Activated B cell treated with CpG ODN at 0.5 μM for 24 hours (primary cell): Measurements from ENCODE around the gene BEX3. TPM values are rescaled to one million over a fixed set of nuclear protein-coding genes. Genes with fewer than 3 reads are reported as not detected.
"Not testable (repeated sequence)": the region's sequence is repeated elsewhere in the genome, so short reads cannot be mapped to it uniquely, and the experiment has no call there.

Source experiments
- ATAC-seq: fragments of 200-7000 bp; cut with Tn5 transposase; one replicate; pipeline ENCODE4 v1.10.0; 2021; ENCODE audit warnings: low read depth, mild to moderate bottlenecking, moderate library complexity
- CTCF ChIA-PET: fragments of 350-600 bp; sonication (Branson Sonifier 250); formaldehyde crosslinking; loops from one replicate; lab custom pipeline; 2021; ENCODE audit warnings: antibody characterized with exemption; lab: Charles Lee
- POLR2A ChIA-PET: fragments of 350-600 bp; sonication (Branson Sonifier 250); formaldehyde crosslinking; loops from one replicate; lab custom pipeline; 2021; ENCODE audit warnings: antibody characterized with exemption; lab: Charles Lee
- DNase-seq: peaks from one replicate; pipeline ENCODE4 v3.0.0; 2022
- H3K27ac Mint-ChIP-seq: one replicate; pipeline ENCODE4 v1.8.0; 2020; ENCODE audit warnings: mixed read lengths
- H3K27me3 Mint-ChIP-seq: one replicate; pipeline ENCODE4 v1.8.0; 2021; ENCODE audit warnings: mixed read lengths
- H3K36me3 Mint-ChIP-seq: one replicate; pipeline ENCODE4 v1.8.0; 2021; ENCODE audit warnings: low read depth, mixed read lengths
- H3K4me1 Mint-ChIP-seq: one replicate; pipeline ENCODE4 v1.8.0; 2021; ENCODE audit warnings: mixed read lengths
- H3K4me3 Mint-ChIP-seq: one replicate; pipeline ENCODE4 v1.8.0; 2020; ENCODE audit warnings: mild to moderate bottlenecking, mixed read lengths
- H3K9me3 Mint-ChIP-seq: one replicate; pipeline ENCODE4 v1.8.0; 2020; ENCODE audit warnings: mixed read lengths
- intact Hi-C: fragments of 100-400 bp; cut with micrococcal nuclease; formaldehyde crosslinking; loops from one replicate; pipeline ENCODE4 v1.15.1; 2024
- total RNA-seq: library from RNA; stranded (reverse); gene quantifications from 2 replicates; pipeline ENCODE4 v1.2.3, GENCODE V29; 2022
- TF ChIP-seq, protein P1 (sequence below): fragments of 200-600 bp; IDR thresholded peaks from one replicate; pipeline ENCODE4 v1.8.0; 2022; ENCODE audit warnings: antibody characterized with exemption, mild to moderate bottlenecking

Gene BEX3
- total RNA-seq, 1 donor from 2014 or later, result 0.42 TPM

DNA sequence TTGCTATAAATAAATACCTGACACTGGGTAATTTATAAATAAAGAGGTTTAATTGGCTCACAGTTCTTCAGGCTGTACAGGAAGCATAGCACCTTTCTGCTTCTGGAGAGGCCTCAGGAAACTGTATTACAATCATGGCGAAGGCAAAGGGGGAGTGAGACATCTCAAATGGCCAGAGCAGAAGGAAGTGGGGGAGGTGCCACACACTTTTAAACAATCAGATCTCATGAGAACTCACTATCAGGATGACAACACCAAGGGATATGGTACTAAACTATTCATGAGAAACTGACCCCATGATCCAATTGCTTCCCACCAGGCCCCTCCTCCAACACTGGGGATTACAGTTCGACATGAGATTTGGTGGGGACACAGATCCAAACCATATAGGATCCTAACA, 31.7 kb upstream of the BEX3 start:
- ChIA-PET POLR2A (no interaction called here), CTCF (no interaction called here)
- no peak overlapping the region for H3K27ac Mint-ChIP-seq
- no peaks in the 10 kb centered on the region for H3K9me3 Mint-ChIP-seq
- no peaks in the 10 kb centered on the region for H3K4me1 Mint-ChIP-seq
- intact Hi-C loops, result no loop called here
- H3K36me3 Mint-ChIP-seq, result no peaks in the 10 kb centered on the region
- H3K4me3 Mint-ChIP-seq, result no peak overlapping the region
- TF ChIP-seq, protein P1, sequence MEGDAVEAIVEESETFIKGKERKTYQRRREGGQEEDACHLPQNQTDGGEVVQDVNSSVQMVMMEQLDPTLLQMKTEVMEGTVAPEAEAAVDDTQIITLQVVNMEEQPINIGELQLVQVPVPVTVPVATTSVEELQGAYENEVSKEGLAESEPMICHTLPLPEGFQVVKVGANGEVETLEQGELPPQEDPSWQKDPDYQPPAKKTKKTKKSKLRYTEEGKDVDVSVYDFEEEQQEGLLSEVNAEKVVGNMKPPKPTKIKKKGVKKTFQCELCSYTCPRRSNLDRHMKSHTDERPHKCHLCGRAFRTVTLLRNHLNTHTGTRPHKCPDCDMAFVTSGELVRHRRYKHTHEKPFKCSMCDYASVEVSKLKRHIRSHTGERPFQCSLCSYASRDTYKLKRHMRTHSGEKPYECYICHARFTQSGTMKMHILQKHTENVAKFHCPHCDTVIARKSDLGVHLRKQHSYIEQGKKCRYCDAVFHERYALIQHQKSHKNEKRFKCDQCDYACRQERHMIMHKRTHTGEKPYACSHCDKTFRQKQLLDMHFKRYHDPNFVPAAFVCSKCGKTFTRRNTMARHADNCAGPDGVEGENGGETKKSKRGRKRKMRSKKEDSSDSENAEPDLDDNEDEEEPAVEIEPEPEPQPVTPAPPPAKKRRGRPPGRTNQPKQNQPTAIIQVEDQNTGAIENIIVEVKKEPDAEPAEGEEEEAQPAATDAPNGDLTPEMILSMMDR, result no peak
- ATAC-seq, result no peak
- DNase-seq, result no peak
- peaks cover 5% of the 10 kb centered on the region for H3K27me3 Mint-ChIP-seq

DNA sequence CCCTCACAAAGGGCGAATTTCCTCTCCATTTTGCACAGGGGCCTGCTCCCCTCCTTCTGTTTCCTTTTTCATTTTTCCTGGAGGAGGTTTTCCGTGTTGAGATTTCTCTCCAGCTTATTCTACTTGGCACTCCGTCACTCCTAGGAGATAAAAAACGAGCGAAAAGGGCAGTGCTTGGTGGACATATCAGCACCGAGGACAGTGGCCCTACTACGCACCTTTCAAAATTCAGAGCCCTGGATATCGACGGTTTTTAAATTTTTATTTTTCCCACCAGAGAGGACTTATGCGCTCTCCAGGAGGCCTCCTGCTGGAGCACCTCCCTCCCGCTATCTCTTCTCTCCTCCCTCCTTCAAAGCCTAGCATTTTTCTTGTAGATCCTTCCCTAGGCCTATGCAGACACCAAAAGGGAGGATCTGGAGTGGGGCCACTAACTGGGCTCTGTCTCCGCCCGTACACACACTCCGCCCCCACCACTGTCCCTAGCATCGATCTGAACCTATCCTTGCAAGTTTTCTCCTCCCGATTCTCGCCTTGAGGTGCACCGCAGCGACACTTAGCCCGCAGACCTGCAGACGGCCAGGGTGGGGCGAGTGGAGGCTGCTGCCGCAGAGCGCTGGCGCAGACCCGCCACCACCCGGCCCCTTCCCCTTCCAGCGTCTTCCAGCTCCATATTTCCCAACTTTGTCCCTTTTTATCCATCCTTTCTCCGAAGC, 28.5 kb upstream of the BEX3 start:
- Mint-ChIP-seq H3K36me3 (no peaks in the 10 kb centered on the region), H3K9me3 (no peaks in the 10 kb centered on the region), H3K27ac (no peak overlapping the region), H3K27me3 (peaks cover 5% of the 10 kb centered on the region), H3K4me3 (no peak overlapping the region), H3K4me1 (no peaks in the 10 kb centered on the region)
- DNase-seq (no peak), ATAC-seq (no peak)
- TF ChIP-seq, protein P1, result no peak
- intact Hi-C loops, result no loop called here
- ChIA-PET CTCF (no interaction called here), POLR2A (no interaction called here)

DNA sequence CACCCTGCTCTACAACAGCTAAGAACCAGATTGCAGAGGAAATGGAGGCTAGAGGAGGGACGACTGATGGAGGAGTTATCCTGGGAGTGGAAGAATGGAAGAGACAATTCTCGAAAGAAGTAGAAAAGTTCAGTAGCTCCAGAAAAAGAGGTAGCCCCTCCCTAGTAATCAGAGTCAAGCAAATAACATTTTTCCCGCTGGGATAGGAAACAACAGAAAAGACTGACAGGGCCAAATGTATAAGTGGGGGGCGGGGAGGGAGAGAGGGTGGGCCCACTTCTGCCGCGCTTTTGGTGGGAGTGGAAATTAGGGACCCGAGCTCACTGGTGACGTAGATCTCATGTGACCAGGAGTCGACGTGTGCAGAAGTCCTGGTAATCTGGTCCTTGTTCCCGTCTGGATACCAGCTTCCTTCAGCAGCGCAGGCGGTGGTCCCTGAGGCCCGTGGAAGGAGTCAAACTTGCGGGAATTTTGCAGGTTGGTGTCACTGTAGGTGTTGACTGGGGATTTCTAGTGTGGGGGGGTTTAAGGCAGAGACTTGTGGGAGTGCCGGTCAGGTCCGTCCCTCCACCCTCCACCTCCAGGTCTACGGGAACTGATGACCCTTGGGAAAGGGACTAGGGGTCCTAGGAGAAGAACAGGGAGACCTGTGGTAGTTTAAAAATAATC, 20.1 kb upstream of the BEX3 start, which contains the start of gene TCEAL9:
TSS of gene TCEAL9 (plus strand) at position 377 of the 669 bp plus-strand sequence. CDS start 1,179 bp downstream, outside the sequence.
- H3K27me3 Mint-ChIP-seq, result peaks cover 2% of the 10 kb centered on the region
- no peak for ATAC-seq
- ChIA-PET POLR2A (no interaction called here), CTCF (no interaction called here)
- peaks cover 5% of the 10 kb centered on the region for H3K4me1 Mint-ChIP-seq
- intact Hi-C loops, result no loop called here
- H3K4me3 Mint-ChIP-seq, result peak within 1 kb of the TSS; percentile 85
- H3K27ac Mint-ChIP-seq, result no peak within 1 kb of the TSS
- no peaks in the 10 kb centered on the region for H3K9me3 Mint-ChIP-seq
- TF ChIP-seq, protein P1, result no peak
- DNase-seq, result no peak
- no peaks in the 10 kb centered on the region for H3K36me3 Mint-ChIP-seq

DNA sequence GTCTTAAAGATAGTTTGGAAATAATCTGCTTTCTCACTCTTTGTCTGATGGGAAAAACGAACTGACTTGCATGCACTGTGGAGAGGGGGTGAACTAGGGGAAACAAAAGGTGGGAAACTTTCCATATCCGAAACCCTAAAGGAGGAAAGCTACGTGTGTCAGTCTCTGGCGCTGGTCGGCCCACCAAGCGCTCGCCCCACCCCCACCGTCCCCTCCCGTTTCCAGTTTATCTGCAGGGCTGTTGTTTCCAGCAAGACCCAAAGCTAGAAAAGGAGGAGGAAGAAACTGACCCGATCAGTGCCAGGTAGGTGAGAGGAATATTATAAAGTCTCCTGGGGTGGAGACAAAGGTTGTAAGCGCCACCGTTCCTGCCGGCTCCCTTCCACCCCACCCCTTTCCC, 19.5 kb upstream of the BEX3 start:
- no peak for DNase-seq
- peaks cover 2% of the 10 kb centered on the region for H3K27me3 Mint-ChIP-seq
- H3K9me3 Mint-ChIP-seq, result no peaks in the 10 kb centered on the region
- TF ChIP-seq, protein P1, result no peak
- no peak for ATAC-seq
- POLR2A ChIA-PET, result no interaction called here
- H3K36me3 Mint-ChIP-seq, result no peaks in the 10 kb centered on the region
- no peak overlapping the region for H3K27ac Mint-ChIP-seq
- intact Hi-C loops, result no loop called here
- CTCF ChIA-PET, result no interaction called here
- peaks cover 5% of the 10 kb centered on the region for H3K4me1 Mint-ChIP-seq
- peak overlapping the region; percentile 85 for H3K4me3 Mint-ChIP-seq

DNA sequence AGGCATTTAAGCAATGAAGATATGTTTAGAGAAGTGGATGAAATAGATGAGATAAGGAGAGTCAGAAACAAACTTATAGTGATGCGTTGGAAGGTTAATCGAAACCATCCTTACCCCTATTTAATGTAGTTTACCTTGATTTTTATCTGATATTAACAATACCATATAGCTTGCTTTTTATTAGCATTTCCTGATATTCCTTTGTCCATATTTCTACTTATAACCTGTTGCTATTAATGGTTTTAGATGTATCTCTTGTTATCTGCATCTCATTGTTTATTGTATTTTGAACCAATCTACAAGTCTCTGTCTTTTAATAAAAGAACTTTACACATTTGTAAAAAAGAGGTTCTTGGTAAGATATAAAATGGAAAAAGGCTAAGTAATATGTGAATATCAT, 18.5 kb upstream of the BEX3 start:
- H3K27me3 Mint-ChIP-seq, result peaks cover 2% of the 10 kb centered on the region

DNA sequence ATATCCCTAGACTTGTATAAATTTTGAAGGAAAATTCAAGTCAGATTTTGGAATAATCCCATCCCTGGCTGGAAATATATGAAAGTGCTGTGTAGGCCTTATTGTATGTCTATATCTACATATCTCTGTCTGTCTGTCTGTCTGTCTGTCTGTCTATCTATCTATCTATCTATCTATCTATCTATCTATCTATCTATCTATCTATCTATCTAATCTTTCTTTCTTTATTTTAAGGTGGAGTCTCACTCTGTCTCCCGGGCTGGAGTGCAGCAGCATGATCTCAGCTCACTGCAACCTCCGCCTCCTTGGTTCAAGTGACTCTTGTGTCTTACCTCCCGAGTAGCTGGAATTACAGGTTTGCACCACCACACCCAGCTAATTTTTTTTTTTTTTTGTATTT, 16.7 kb upstream of the BEX3 start:
- H3K4me3 Mint-ChIP-seq, intact Hi-C loops, H3K27me3 Mint-ChIP-seq, DNase-seq, CTCF ChIA-PET, H3K27ac Mint-ChIP-seq, H3K36me3 Mint-ChIP-seq, H3K9me3 Mint-ChIP-seq, POLR2A ChIA-PET, H3K4me1 Mint-ChIP-seq, ATAC-seq: not testable (repeated sequence)

More for the DNA sequence above, 18.5 kb upstream of the BEX3 start:
- no peak overlapping the region for H3K4me3 Mint-ChIP-seq
- no peaks in the 10 kb centered on the region for H3K9me3 Mint-ChIP-seq
- no peaks in the 10 kb centered on the region for H3K36me3 Mint-ChIP-seq
- peaks cover 5% of the 10 kb centered on the region for H3K4me1 Mint-ChIP-seq
- no peak overlapping the region for H3K27ac Mint-ChIP-seq
- ATAC-seq (no peak), DNase-seq (no peak)
- intact Hi-C loops, result no loop called here
- TF ChIP-seq, protein P1, result no peak
- CTCF ChIA-PET, result no interaction called here
- POLR2A ChIA-PET, result no interaction called here
